Parathyroid adenoma (tissue), 2 donors: ENCODE results near the gene ADCY2.

Source experiments
- H2AFZ ChIP-seq: fragments of 300-600 bp; sonication (generic); one replicate; pipeline ENCODE4 v1.7.0; 2017; ENCODE audit warnings: antibody characterized with exemption, mild to moderate bottlenecking
- H3K27ac ChIP-seq: fragments of 300-600 bp; sonication (generic); one replicate; pipeline ENCODE4 v1.7.0; 2017
- H3K27me3 ChIP-seq: fragments of 300-600 bp; sonication (generic); one replicate; pipeline ENCODE4 v1.7.0; 2017; ENCODE audit warnings: low read length; ENCODE audit not compliant: control insufficient read depth, insufficient read depth
- H3K36me3 ChIP-seq: fragments of 300-600 bp; sonication (generic); one replicate; pipeline ENCODE4 v1.7.0; 2017; ENCODE audit warnings: low read length; ENCODE audit not compliant: control insufficient read depth, insufficient read depth
- H3K4me1 ChIP-seq: fragments of 300-600 bp; sonication (generic); one replicate; pipeline ENCODE4 v1.7.0; 2017; ENCODE audit warnings: control low read depth
- H3K4me2 ChIP-seq: fragments of 300-600 bp; sonication (generic); one replicate; pipeline ENCODE4 v1.7.0; 2017; ENCODE audit warnings: low read length
- H3K4me3 ChIP-seq: fragments of 300-600 bp; sonication (generic); one replicate; pipeline ENCODE4 v1.7.0; 2017; ENCODE audit warnings: low read depth, low read length
- H3K79me2 ChIP-seq: fragments of 300-600 bp; sonication (generic); one replicate; pipeline ENCODE4 v1.7.0; 2017; ENCODE audit warnings: control low read depth
- H3K9ac ChIP-seq: fragments of 300-600 bp; sonication (generic); one replicate; pipeline ENCODE4 v1.7.0; 2017; ENCODE audit warnings: mild to moderate bottlenecking
- H3K9me3 ChIP-seq: fragments of 300-600 bp; sonication (generic); one replicate; pipeline ENCODE4 v1.7.0; 2017; ENCODE audit warnings: low read length; ENCODE audit not compliant: control insufficient read depth
- CTCF ChIP-seq: fragments of 300-600 bp; sonication (generic); IDR thresholded peaks from one replicate; pipeline ENCODE4 v1.7.0; 2017; ENCODE audit warnings: antibody characterized with exemption, mild to moderate bottlenecking
- donor health status: primary hyperparathyroidism.

The ADCY2 gene

GRCh38 chr5:7492371-7492770 lies 96.4 kb downstream of the ADCY2 start:
- H2AFZ ChIP-seq = no peak overlapping the region
- H3K79me2 ChIP-seq = no peaks in the 10 kb centered on the region
- H3K27ac ChIP-seq = no peak overlapping the region
- no peaks in the 10 kb centered on the region for H3K36me3 ChIP-seq
- H3K4me2 ChIP-seq = no peak overlapping the region
- no peaks in the 10 kb centered on the region for H3K4me1 ChIP-seq
- no peaks in the 10 kb centered on the region for H3K9me3 ChIP-seq
- TF ChIP-seq CTCF = no peak
- no peak overlapping the region for H3K9ac ChIP-seq
- no peak overlapping the region for H3K4me3 ChIP-seq
- H3K27me3 ChIP-seq = no peaks in the 10 kb centered on the region

- Histone ChIP-seq H2AFZ (no peak overlapping the region), H3K9ac (no peak overlapping the region), H3K4me2 (no peak overlapping the region), H3K27me3 (no peaks in the 10 kb centered on the region), H3K4me3 (no peak overlapping the region), H3K36me3 (no peaks in the 10 kb centered on the region), H3K27ac (no peak overlapping the region), H3K79me2 (no peaks in the 10 kb centered on the region), H3K4me1 (no peaks in the 10 kb centered on the region), H3K9me3 (no peaks in the 10 kb centered on the region)
- no peak for TF ChIP-seq CTCF
Observed at GRCh38 chr5:7493081-7493480, 97.1 kb downstream of the ADCY2 start.

GRCh38 chr5:7493622-7494021 lies 97.7 kb downstream of the ADCY2 start:
- H3K4me3 ChIP-seq = no peak overlapping the region
- no peak overlapping the region for H2AFZ ChIP-seq
- H3K27me3 ChIP-seq = no peaks in the 10 kb centered on the region
- no peak overlapping the region for H3K4me2 ChIP-seq
- no peaks in the 10 kb centered on the region for H3K4me1 ChIP-seq
- H3K79me2 ChIP-seq = no peaks in the 10 kb centered on the region
- no peak for TF ChIP-seq CTCF
- no peak overlapping the region for H3K27ac ChIP-seq
- H3K9ac ChIP-seq = no peak overlapping the region
- no peaks in the 10 kb centered on the region for H3K9me3 ChIP-seq
- H3K36me3 ChIP-seq = no peaks in the 10 kb centered on the region

- no peak for TF ChIP-seq CTCF
Observed at GRCh38 chr5:7494481-7495130, 98.7 kb downstream of the ADCY2 start.

GRCh38 chr5:7495131-7495517 lies 99.2 kb downstream of the ADCY2 start:
- no peak overlapping the region for H3K4me2 ChIP-seq
- no peak overlapping the region for H3K27ac ChIP-seq
- no peak overlapping the region for H3K4me3 ChIP-seq
- no peaks in the 10 kb centered on the region for H3K4me1 ChIP-seq
- H3K27me3 ChIP-seq = no peaks in the 10 kb centered on the region
- H2AFZ ChIP-seq = no peak overlapping the region
- H3K9me3 ChIP-seq = no peaks in the 10 kb centered on the region
- H3K79me2 ChIP-seq = no peaks in the 10 kb centered on the region
- no peaks in the 10 kb centered on the region for H3K36me3 ChIP-seq
- TF ChIP-seq CTCF = no peak
- no peak overlapping the region for H3K9ac ChIP-seq

More at GRCh38 chr5:7494481-7495130, 98.7 kb downstream of the ADCY2 start:
- Histone ChIP-seq H3K4me3 (no peak overlapping the region), H3K36me3 (no peaks in the 10 kb centered on the region), H2AFZ (no peak overlapping the region), H3K9ac (no peak overlapping the region), H3K9me3 (no peaks in the 10 kb centered on the region), H3K4me2 (no peak overlapping the region), H3K4me1 (no peaks in the 10 kb centered on the region), H3K79me2 (no peaks in the 10 kb centered on the region), H3K27ac (no peak overlapping the region), H3K27me3 (no peaks in the 10 kb centered on the region)
